Measurements from ENCODE around the gene QPCT.

GRCh38 chr2:37302701-37303252 lies 41.7 kb upstream of the QPCT start:
- TF ChIP-seq CTCF (conservative IDR thresholded peaks at IDR 0.05; ENCODE audit: low read length) (no peak), EZH2phosphoT487 (IDR thresholded peaks at IDR 0.05; ENCODE audit: borderline replicate concordance, low read depth, low read length) (no peak)
